HG03575 (cell line): ENCODE data around the gene DOCK8.

Experiments used
- ATAC-seq: cut with Tn5 transposase; IDR thresholded peaks from one replicate; pipeline ENCODE4 v1.9.1; 2021; ENCODE audit not compliant: unreplicated experiment, insufficient number of reproducible peaks, low FRiP score; ENCODE audit errors: extremely low read depth

DOCK8 gene

DNA sequence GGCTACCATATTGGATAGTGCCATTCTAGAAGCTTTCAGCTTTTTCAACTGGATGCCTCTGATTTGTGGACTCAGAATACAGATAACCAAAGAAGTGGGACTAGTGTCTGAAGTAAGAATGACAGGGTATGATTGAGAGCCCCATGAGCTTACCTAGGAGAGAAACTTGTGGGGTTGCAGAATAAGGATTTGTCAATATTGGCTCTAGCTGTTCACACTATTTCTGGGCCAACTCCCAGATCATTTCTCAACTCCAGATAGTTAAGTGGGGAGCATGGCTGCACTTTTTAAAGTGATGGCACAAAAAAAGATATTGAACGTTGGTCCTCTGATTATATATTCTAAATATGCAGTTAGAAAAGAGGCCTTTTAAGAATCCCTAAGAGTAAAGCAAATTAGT lies 252.1 kb downstream of the DOCK8 start:
- ATAC-seq = no peak

DNA sequence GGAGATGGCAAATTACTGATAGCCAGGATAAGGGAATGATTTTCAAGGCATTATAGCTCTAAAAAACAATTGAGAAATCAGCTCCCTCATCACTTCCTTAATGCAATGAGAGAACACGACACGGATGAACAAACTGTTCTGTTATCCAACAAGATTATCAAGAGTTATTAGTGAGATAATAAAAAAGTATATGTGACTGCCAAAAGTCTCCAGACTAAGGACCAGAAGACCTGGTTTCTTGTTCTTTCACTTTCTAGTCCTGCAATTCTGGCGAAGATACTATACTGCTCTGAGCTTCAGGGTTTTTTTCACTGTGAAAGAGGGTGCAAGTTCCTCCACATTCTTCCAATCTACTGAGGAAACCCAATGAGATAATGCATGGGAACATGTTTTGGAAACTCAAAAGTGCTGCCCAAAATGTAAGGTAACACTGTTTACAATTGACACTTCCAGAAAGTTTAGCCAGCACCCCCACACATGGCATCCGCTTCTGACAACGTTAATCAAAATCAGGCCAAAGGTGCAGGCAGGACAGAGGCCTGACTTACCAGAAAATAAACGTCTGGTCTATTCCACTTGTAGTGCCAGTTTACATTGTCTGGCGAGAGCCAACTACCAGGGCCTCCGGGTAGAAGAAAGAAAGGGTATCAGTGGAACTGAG lies 254.2 kb downstream of the DOCK8 start:
- no peak for ATAC-seq

DNA sequence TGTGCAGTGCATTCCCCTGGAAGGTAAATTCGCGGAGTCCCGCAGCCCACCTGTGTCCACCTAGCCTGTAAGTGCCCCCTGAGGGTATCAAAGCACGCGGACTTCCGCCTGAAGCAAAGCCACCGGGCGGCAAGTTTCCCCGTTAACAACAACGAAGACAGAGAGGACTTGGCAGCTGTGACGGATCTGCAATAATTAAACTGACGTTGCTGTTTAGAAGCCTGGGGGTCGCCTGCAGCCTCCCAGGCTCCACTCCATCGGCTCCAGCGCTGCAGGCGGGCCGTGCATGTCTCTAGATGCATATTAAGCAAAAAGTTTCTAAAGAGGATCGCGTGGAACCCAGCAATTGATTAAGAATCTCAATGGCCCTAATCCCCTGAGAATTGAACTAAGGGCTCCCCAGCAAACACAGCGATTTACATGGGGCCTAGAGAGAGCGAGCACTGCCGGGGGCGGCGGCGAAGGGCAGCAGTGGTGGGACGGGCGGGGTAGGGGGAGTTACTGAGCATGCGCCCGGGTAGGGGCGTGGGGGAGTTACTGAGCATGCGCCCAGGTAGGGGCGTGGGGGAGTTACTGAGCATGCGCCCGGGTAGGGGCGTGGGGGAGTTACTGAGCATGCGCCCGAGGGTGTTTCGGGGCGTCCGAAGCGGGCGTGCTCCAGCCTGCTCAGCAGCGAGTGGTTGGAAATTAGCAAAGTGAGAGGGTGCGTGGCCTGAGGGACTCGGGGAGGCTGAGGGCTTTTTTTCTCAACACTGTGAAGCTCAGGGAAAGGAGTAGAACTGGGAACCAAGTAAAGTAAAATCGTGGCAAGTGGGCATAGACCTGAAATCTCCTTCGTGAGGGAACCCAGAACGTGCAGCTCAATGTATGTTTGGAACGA lies 255.2 kb downstream of the DOCK8 start:
- ATAC-seq = peak; percentile 78

DNA sequence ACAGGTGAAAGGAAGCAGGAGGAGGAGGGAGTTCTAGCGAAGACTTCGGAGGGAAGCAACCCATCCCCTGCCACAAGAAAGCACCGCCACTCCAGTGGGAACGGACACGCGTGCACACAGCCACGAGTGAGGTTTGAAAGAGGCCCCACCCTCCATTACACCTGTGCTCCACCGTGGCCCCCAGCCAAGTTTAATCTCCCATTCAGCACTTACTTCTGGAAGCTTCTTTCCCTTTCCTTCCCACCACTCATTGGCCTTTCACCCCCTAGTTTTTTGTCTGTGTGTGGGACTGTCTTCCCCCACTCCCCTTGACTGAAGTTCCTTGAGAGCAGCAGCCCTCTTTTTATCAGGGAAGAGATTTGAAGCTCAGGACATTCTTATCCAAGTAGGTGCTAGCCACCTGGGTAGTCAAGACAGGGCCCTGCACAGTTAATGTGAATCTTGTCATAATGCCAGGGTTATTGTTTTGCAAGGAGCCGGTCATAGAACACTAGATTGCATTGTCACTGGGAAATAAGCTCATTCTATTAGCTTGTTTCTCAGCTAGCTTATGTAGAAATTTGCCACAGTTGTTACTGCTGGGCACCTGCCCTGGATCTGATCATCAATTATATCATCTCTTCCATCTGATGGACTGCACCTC lies 256.0 kb downstream of the DOCK8 start:
- no peak for ATAC-seq

DNA sequence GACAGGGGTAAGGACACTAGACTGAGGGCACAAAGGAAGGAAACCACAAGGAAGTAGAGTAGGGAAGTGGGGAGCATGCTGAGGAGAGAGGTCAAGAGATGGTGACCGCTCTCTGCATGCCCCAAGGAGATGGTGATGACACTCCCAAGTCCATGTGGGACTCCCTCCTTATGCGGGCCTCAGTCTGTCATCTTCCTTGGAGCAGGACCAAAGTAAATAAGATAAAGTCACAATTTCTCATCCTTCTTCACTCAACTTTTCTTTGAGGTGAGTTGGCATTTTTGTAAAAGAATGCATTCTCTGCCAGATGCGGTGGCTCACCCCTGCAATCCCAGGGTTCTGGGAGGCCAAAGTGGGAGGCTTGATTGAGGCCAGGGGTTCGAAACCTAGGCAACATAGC lies 256.7 kb downstream of the DOCK8 start:
- no peak for ATAC-seq

DNA sequence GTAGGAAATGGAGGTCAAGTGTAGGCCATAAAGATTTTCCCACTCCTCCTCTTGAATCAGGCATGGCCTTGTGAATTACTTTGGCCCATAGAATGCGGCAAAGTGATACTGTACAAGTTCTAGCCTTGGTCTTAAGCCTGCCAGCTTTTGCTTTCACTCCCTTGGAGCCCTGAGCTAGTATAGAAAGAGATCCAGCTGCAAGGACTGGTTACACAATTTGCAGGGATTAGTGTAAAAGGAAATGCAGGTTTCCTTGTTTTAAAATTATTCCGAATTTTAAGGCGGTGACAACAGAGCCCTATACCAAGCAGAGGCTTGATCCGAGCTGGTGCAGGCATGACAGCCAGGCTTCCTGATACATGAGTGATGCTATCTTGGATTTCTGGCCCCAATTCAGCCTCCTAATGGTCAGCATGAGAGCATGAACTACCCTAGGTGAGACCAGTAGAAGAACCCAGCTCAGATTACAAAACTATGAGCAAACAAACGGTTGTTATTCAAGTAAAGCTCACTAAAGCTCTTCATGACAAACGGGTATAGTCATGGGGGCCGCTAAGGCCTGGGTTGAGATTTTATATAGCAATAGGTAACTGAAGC lies 257.9 kb downstream of the DOCK8 start:
- ATAC-seq = no peak

DNA sequence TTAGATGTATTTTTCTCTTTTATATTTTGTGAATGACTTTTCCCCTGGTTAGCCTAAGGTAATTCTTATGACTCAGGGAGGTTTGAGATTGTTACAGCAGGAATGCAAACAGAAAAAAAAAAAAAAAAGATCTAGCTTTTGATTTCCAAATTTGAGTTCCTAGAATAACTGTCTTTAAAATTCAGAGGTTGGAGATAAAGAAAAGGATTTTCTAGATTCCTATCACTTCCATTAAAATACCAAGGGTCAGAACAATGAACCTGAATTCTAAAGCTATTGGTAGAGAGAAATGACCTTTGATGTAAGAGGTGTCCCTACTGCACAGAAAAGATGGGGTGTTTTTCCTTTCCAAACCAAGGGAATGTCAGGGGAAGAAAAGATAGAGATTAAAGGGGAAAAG lies 262.5 kb downstream of the DOCK8 start:
- no peak for ATAC-seq

DNA sequence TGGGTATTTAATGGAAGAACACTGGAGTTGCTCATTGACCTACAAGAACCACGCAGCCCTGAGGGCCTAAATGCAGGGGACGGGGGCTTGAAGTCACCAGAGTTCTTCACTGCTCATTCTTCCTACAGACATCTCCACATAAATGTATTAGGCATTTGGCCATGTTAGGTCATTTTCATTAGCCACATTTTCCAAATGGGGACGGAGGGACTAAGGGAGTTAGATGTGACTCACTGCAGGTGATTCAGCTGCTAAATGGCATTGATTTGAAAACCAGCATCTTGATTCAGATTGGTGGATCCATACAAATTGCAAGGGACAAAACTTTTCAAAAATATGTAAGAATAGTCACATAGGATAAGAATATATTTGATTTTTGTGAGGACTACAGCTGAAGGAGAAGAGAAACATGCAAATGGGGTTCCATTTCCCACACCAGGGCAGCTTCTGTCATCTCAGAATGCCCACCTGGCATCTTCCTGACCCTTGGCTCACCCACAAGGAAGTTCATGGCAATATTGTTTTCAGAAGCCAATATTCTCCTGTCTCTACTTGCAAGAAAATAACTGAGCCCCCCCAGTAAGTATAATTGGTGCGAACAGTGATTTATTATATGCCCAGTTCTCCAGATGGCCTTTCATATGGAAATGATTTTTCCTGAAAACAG lies 264.8 kb downstream of the DOCK8 start:
- ATAC-seq = no peak

DNA sequence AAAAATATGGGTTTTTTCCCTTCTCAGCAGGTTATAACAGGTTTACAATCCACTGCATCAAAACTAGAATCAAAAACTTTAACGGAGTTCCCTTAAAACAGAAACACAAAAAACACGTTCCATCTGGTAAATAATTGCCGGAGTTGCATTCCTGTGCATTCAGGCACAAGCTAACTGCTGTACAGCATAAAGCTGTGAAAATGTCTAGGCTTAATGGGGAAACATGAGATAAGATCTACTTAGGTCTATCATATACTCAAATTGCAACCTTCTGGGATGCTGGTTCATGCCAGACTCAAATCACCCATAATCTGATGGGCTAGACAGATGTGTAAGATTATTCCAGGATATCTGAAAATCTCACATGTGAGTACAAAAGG lies 265.3 kb downstream of the DOCK8 start:
- ATAC-seq = no peak

DNA sequence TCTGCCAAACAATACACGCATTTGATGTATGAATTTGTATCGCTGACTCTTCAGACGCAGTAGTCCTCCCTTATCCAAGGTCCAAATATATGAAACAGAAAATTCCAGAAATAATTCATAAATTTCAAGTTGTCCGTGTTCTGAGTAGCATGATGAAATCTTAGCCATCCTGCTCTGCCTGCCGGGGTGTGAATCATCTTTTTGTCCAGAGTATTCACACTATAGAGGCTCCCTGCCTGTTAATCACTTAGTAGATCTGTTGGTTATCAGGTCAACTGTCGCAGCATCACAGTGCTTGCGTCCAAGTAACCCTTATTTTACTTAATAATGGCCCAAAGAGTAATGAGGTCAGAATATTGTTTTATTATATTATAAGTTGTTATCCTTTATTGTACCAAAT lies 268.1 kb downstream of the DOCK8 start:
- no peak for ATAC-seq

DNA sequence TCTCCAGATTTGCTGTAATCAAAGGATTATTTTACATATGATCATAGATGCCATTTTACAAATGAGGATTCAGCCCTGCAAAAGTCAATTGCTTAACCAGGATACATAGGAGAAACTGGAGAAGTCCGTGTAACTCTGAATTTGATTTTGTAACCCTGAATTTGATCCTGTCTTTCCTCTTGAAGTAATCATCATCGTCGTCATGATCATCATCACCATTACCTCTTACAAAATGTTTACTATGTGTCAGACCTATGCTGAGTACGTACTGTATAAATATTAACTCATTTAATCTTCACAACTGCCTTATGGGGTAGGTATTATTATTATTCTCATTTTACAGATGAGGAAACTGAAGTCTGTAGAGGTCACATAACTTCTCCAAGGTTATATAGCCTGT lies 271.5 kb downstream of the DOCK8 start:
- no peak for ATAC-seq

DNA sequence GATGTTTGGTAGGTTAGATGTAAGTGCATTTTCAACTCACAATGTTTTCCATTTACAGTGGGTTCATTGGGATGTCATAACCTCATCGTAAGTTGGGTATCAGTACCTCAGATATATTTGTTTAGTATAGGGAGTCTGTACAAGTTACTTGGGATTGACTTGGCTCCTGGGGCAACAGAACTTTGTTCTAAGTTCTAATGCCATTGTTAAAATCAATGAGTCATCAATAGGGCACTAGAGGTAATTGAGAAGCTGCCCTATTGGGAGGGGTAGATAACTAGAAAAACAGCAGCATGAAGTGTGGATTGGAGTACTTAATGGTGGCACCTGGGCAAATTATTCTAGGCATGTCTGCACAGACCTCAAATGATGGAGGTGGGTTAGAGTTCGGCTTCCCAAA lies 272.8 kb downstream of the DOCK8 start:
- ATAC-seq = no peak

DNA sequence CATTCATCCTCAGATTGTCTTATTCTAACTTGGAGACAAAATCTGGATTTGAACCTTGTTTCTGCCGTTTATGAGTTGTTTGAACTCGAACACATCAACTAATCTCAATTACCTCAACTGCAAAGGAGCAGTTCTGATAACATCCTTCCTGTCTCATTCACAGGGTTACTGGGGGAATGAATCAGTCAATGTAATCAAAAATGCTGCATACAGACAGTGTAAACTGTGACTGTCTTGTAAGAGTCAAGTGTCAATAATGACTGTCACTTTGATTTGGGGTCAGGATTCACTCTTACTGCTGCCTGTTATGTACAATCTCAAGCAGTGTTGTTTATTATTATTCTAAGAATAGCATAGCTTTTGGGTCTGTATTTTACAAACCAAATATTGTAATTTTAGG lies 273.8 kb downstream of the DOCK8 start:
- ATAC-seq = no peak

DNA sequence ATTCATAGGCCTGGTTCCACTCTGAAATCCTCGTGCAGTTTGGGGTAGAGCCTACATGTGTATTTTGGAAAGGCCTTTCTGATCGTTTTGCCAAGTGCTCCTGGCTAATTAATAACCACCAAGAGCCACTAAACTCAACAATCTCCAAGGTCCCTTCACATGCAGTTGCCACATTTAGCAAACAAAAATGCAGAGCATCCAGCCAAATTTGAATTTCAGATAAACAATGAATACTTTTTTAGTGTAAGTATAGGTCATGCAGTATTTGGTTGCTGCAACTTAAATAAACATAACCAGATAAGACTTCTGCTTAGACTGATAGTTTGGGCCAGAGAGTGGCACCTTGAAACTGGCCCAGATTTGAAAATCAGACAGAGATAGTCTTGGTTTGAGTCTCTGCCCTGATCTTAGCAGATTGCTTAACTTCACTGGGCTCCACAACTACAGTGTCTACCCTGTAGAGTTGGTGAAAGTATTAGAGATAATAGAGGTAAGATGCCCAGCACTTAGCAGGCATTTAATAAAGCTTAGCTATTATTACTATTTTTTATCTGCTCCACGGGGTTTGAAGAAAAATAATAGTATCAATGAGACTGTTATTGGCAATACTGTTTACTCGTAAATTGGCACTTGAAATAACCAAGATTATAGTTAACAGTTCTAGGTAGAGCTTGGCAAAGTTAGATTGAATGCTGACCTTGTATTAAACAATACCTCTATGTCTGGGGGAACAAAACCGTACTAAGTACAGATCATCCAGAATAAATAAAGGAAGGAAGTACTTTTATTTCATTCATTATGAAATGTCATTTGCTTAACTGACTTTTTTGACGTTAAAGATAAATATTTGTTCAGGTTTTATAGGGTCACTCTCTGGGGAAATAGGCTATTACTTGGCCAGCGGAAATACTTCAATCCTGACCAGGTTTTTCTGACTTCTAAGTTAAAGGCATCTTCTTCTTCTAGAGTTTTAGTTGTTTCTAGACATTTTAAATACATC lies 274.8 kb downstream of the DOCK8 start:
- no peak for ATAC-seq

DNA sequence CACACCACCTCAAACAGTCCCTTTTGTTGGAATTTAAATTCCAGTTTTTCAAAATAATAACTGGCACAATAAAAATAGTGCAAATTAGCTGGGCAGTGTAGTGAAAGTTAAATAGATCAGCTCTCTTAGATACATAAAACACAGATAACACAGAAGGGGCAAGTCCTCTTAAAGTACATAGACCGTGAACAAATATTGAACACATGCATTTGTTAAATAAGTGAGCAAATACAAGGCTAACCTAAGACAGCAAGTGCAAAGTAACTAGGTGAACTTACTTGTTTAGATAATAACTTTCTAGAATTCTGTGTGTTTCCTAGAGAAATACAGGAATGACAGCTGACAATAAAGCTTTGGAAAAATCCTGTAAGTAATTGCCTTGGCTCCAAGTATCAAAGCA lies 280.1 kb downstream of the DOCK8 start:
- ATAC-seq = no peak

DNA sequence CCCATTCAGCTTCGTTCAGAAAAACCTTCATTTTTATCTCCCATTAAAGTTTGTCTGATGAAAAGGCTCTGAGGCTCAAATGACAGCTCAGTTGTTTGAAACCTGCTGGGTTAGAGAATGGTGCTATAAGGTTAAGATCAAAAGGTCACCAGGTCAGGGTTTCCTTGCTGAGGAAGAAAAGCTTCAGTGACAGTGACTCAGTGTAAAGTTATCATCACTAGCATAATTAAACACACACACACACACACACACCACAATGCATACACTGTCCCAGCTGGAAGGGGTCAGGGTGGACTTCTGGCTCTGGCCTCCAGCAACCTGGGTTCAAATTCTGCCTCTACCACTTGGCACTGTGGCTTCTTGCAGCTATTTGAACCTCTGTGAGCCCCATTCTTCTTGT lies 281.1 kb downstream of the DOCK8 start:
- ATAC-seq = no peak

DNA sequence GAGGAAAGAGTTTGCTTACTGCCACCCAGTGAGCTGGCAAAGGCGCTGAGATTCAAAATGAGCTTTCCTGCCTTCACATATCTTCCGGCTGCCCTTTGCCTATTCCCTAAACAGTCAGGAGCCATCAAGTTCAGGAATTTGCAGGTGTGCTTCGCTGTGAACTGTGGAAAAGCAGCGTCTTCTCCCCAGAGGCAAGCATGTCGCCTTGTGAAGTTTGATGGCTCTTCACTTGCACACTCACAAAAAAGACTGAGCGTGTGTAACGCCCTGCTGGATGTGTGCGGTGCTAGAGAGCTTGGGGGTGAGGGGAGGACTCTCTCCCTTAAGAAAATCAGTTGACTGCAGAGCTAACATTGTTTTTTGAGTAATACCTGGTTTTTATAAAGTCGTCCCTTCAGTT lies 288.7 kb downstream of the DOCK8 start:
- no peak for ATAC-seq
